HL-60 (cell line): ENCODE results near the gene HOXB3.

Experiments used
- DNase-seq, 2 experiments: peaks; one replicate each; pipeline ENCODE4 v3.0.0-alpha.2; 2010 to 2020; ENCODE audit warnings: low read depth in 1 of 2, low spot score in 1 of 2
- H3K27ac ChIP-seq: fragments of 250-450 bp; sonication (Bioruptor Pico); replicated peaks from 2 replicates; pipeline ENCODE4 v1.5.1; 2020; ENCODE audit warnings: mild to moderate bottlenecking, moderate library complexity
- H3K27me3 ChIP-seq: fragments of 250-450 bp; sonication (Bioruptor Pico); 2 replicates; pipeline ENCODE4 v1.5.1; 2021; ENCODE audit warnings: mild to moderate bottlenecking, moderate library complexity; ENCODE audit not compliant: insufficient read depth, poor library complexity, severe bottlenecking
- H3K4me3 ChIP-seq: replicated peaks from 2 replicates; pipeline ENCODE4 v1.5.1; 2011; ENCODE audit warnings: mild to moderate bottlenecking, control low read depth, low read length; ENCODE audit not compliant: insufficient read depth
- CTCF ChIP-seq: IDR thresholded peaks from one replicate; pipeline ENCODE4 v1.5.1; 2011; ENCODE audit warnings: low read length, control low read depth, inconsistent platforms; ENCODE audit not compliant: insufficient read depth
- GABPA ChIP-seq: IDR thresholded peaks from 2 replicates; pipeline ENCODE4 v1.6.1; 2012; ENCODE audit warnings: low read depth
- POLR2AphosphoS5 ChIP-seq: IDR thresholded peaks from 2 replicates; pipeline ENCODE4 v1.6.1; 2012; ENCODE audit warnings: low read depth
- REST ChIP-seq: IDR thresholded peaks from 2 replicates; pipeline ENCODE4 v1.6.1; 2012; ENCODE audit warnings: low read depth; ENCODE audit not compliant: insufficient replicate concordance
- SPI1 ChIP-seq: IDR thresholded peaks from 2 replicates; pipeline ENCODE4 v1.6.1; 2012; ENCODE audit warnings: low read depth, mild to moderate bottlenecking, borderline replicate concordance

HOXB3 gene

GRCh38 chr17:48632579-48633265, 42.7 kb upstream of the HOXB3 start:
- peaks cover 87% of the 10 kb centered on the region for H3K27me3 ChIP-seq
- no peak for DNase-seq
- H3K4me3 ChIP-seq = no peak overlapping the region
- no peak overlapping the region for H3K27ac ChIP-seq
- TF ChIP-seq CTCF (no peak), SPI1 (no peak), GABPA (no peak), POLR2AphosphoS5 (no peak), REST (no peak)

- Histone ChIP-seq H3K27ac (no peak overlapping the region), H3K27me3 (peaks cover 87% of the 10 kb centered on the region), H3K4me3 (no peak overlapping the region)
- no peak for TF ChIP-seq CTCF
- no peak for TF ChIP-seq SPI1
- TF ChIP-seq REST = no peak
- TF ChIP-seq POLR2AphosphoS5 = no peak
- no peak for TF ChIP-seq GABPA
- DNase-seq = no peak
These were observed 41.9 kb upstream of the HOXB3 start for GRCh38 chr17:48631693-48632578.

- peaks cover 87% of the 10 kb centered on the region for H3K27me3 ChIP-seq
- DNase-seq = no peak
- H3K4me3 ChIP-seq = no peak overlapping the region
- no peak for TF ChIP-seq POLR2AphosphoS5
- no peak for TF ChIP-seq CTCF
- no peak for TF ChIP-seq GABPA
- TF ChIP-seq REST = no peak
- TF ChIP-seq SPI1 = no peak
- H3K27ac ChIP-seq = no peak overlapping the region
These were observed 41.1 kb upstream of the HOXB3 start for GRCh38 chr17:48630925-48631692.
